Smooth muscle cell (in vitro differentiated cells): ENCODE measurements around the gene LEMD2. TPM values are rescaled to one million over a fixed set of nuclear protein-coding genes. Genes with fewer than 3 reads are reported as not detected.

Source experiments
- DNase-seq: peaks from one replicate; lab custom pipeline; 2025; ENCODE audit not compliant: unreplicated experiment; lab: John Stamatoyannopoulos, UW
- H2AFZ ChIP-seq: fragments of 200-600 bp; sonication (generic); 2 replicates; pipeline ENCODE4 v1.6.0; 2016; ENCODE audit warnings: antibody characterized with exemption, low read depth, mild to moderate bottlenecking
- H3F3A ChIP-seq: fragments of 200-600 bp; sonication (generic); 2 replicates; pipeline ENCODE4 v1.6.0; 2017; ENCODE audit warnings: antibody characterized with exemption, low read depth
- H3K27ac ChIP-seq: fragments of 200-600 bp; sonication (generic); 2 replicates; pipeline ENCODE4 v1.5.1; 2016; ENCODE audit warnings: low read depth, mild to moderate bottlenecking
- H3K27me3 ChIP-seq: fragments of 200-600 bp; sonication (generic); 2 replicates; pipeline ENCODE4 v1.6.1; 2016; ENCODE audit warnings: low read depth, mild to moderate bottlenecking
- H3K36me3 ChIP-seq: fragments of 200-600 bp; sonication (generic); 2 replicates; pipeline ENCODE4 v1.5.1; 2016; ENCODE audit warnings: low read depth
- H3K4me1 ChIP-seq: fragments of 200-600 bp; sonication (generic); 2 replicates; pipeline ENCODE4 v1.5.1; 2016; ENCODE audit warnings: low read depth
- H3K4me2 ChIP-seq: fragments of 200-600 bp; sonication (generic); 2 replicates; pipeline ENCODE4 v1.6.0; 2016; ENCODE audit warnings: mild to moderate bottlenecking
- H3K4me3 ChIP-seq: fragments of 200-600 bp; sonication (generic); 2 replicates; pipeline ENCODE4 v1.5.1; 2016; ENCODE audit warnings: mild to moderate bottlenecking
- H3K79me2 ChIP-seq: fragments of 200-600 bp; sonication (generic); 2 replicates; pipeline ENCODE4 v1.6.0; 2016; ENCODE audit warnings: low read depth, mild to moderate bottlenecking
- H3K9ac ChIP-seq: fragments of 200-600 bp; sonication (generic); 2 replicates; pipeline ENCODE4 v1.6.0; 2016; ENCODE audit warnings: low read depth
- H3K9me3 ChIP-seq: fragments of 200-600 bp; sonication (generic); replicated peaks from 2 replicates; pipeline ENCODE4 v1.5.1; 2016; ENCODE audit warnings: low read depth
- H4K20me1 ChIP-seq: fragments of 200-600 bp; sonication (generic); 2 replicates; pipeline ENCODE4 v1.6.0; 2016; ENCODE audit warnings: low read depth
- WGBS: methylation state at CpG from one replicate; pipeline ENCODE4 v1.1.7; 2016; ENCODE audit warnings: low lambda C conversion rate; 5-methylcytosine and 5-hydroxymethylcytosine counted together
- polyA plus RNA-seq: library from polyadenylated mRNA; unstranded; fragments of >200 nt; fragmentation: Nextera tagmentation; extraction: Ambion mirVana; gene quantifications from 2 replicates; pipeline ENCODE4 v1.2.1, GENCODE V29; 2016
- total RNA-seq: library from RNA; depleted of rRNA; stranded (reverse); fragments of >200 nt; gene quantifications from 2 replicates; pipeline ENCODE4 v1.2.3, GENCODE V29; 2014
- TF ChIP-seq, protein P1 (sequence below): fragments of 200-600 bp; sonication (generic); IDR thresholded peaks from 2 replicates; pipeline ENCODE4 v1.5.1; 2017; ENCODE audit warnings: borderline replicate concordance, mild to moderate bottlenecking, antibody characterized with exemption; ENCODE audit not compliant: insufficient read depth, poor library complexity, severe bottlenecking

Gene LEMD2
- total and polyA plus RNA-seq, 2 experiments from 2014 or later, result 48.8 to 87.3 TPM

DNA sequence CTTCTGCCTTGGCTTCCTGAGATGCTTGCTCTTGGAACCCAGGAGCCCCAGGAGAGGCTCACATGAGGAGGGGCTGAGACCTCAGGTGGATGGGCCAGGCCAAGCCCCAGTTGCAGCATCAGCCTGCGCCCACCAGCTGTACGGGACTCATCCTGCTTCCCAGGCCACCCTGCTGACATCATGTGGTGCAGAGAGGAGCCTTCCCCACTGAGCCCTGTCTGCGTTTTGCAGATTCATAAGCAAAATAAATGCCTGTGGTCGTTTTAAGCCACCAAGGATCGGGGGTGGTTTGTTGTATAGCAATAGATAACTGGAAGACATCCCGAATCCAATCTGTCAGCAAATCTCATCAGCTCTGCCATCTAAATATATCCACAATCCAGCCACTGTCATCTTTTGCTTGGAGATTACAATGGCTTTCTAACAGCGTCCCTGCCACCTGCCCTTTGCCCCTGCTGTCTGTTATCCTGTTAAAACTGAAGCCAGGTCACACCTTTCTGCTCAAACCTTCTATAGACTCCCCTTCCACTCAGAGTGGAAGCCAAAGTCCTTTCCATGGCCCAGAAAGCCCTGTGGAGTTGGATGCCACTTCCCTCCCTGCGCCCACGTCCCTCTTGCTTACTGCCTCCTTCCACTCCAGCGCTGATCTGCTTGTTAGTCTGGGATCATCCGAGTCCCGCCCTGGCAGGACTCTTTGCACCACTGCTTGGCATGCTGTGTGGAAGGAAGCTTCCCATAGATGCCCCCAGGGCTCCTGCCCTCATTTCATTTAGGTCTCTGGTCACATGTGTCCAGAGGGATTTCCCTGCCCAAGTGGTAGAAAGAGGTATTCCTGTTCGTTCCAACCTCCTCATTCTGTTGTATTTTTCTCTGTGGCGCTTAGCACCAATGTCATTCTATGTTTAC lies 38.9 kb upstream of the LEMD2 start:
- H3K4me3 ChIP-seq, result no peak overlapping the region
- H3K4me1 ChIP-seq, result peaks cover 11% of the 10 kb centered on the region
- H3K79me2 ChIP-seq, result no peaks in the 10 kb centered on the region
- no peak overlapping the region for H3K9ac ChIP-seq
- H3K36me3 ChIP-seq, result no peaks in the 10 kb centered on the region
- TF ChIP-seq, protein P1, sequence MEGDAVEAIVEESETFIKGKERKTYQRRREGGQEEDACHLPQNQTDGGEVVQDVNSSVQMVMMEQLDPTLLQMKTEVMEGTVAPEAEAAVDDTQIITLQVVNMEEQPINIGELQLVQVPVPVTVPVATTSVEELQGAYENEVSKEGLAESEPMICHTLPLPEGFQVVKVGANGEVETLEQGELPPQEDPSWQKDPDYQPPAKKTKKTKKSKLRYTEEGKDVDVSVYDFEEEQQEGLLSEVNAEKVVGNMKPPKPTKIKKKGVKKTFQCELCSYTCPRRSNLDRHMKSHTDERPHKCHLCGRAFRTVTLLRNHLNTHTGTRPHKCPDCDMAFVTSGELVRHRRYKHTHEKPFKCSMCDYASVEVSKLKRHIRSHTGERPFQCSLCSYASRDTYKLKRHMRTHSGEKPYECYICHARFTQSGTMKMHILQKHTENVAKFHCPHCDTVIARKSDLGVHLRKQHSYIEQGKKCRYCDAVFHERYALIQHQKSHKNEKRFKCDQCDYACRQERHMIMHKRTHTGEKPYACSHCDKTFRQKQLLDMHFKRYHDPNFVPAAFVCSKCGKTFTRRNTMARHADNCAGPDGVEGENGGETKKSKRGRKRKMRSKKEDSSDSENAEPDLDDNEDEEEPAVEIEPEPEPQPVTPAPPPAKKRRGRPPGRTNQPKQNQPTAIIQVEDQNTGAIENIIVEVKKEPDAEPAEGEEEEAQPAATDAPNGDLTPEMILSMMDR, result no peak
- WGBS, result 68% methylated on average over 14 of the region's 14 CpGs
- no peak for DNase-seq
- H2AFZ ChIP-seq, result no peak overlapping the region
- no peaks in the 10 kb centered on the region for H3F3A ChIP-seq
- no peak overlapping the region for H3K4me2 ChIP-seq
- peaks cover 4% of the 10 kb centered on the region for H3K27me3 ChIP-seq
- no peak overlapping the region for H3K27ac ChIP-seq
- H3K9me3 ChIP-seq, result no peaks in the 10 kb centered on the region
- no peaks in the 10 kb centered on the region for H4K20me1 ChIP-seq

DNA sequence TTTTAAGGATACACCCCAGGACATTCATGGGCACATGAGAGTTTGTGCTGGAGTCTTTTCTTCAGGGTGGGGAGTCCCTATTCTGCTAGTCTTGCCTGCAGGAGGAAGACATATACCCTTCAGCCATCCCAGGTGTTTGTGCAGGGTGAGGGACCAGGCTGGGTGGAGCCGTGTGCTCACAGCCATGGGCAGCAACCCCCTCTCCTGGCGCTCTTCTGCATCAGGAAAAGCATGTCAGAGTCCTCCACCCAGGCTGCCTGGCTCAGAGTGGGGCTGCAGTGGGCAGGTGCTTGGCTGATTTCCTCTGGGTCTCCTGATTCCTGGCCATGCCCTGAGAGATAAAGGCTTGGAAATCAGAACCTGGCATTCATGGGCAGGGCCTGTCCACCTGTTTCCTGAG lies 37.6 kb upstream of the LEMD2 start:
- H3K27ac ChIP-seq, result no peak overlapping the region
- H3K9ac ChIP-seq, result no peak overlapping the region
- TF ChIP-seq, protein P1, result no peak
- H3K36me3 ChIP-seq, result no peaks in the 10 kb centered on the region
- peaks cover 11% of the 10 kb centered on the region for H3K4me1 ChIP-seq
- no peak overlapping the region for H3K4me3 ChIP-seq
- H2AFZ ChIP-seq, result no peak overlapping the region
- peaks cover 4% of the 10 kb centered on the region for H3K27me3 ChIP-seq
- no peak overlapping the region for H3K4me2 ChIP-seq
- no peaks in the 10 kb centered on the region for H3K9me3 ChIP-seq
- 91% methylated on average over 2 of the region's 2 CpGs for WGBS
- no peaks in the 10 kb centered on the region for H3F3A ChIP-seq
- H4K20me1 ChIP-seq, result no peaks in the 10 kb centered on the region
- no peak for DNase-seq
- no peaks in the 10 kb centered on the region for H3K79me2 ChIP-seq

DNA sequence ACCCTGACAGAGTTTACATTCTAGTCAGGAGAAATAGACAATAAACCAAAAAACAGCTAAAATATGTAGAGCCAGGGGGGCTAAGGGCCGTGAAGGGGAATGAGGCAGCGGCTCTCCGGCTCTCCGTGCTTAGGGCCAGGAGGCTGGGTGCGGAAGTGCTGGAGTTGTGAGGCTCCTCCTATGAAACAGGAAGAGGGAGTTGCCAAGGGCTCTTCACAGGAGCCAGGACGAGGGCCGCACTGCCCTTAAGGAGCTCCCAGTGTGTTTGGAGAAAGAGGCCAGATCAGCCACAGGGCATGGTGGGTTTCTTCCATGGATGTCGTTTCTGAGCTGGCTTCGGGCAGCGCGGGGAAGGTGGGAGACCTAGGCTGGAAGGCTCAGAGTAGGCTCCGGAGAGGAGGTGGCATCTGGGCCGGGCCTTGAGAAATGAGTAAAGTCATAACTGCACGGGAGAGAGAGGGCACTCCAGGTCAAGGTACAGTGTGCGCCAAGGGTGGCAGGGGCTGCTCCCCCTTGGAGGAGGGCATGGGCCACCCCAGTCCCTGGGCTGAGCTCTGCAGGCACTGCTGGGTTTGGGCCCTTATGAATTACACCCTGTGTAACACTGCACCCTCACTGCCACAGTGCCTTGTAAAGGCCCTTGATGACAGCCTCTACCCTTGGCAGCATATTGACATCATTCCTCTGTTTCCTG lies 35.7 kb upstream of the LEMD2 start:
- 74% methylated on average over 15 of the region's 15 CpGs for WGBS
- Histone ChIP-seq H3K4me3 (no peak overlapping the region), H3F3A (no peaks in the 10 kb centered on the region), H3K27ac (no peak overlapping the region), H3K4me2 (no peak overlapping the region), H3K4me1 (peaks cover 11% of the 10 kb centered on the region), H3K27me3 (no peaks in the 10 kb centered on the region), H3K36me3 (no peaks in the 10 kb centered on the region), H4K20me1 (no peaks in the 10 kb centered on the region), H3K9ac (no peak overlapping the region), H3K79me2 (no peaks in the 10 kb centered on the region), H3K9me3 (no peaks in the 10 kb centered on the region), H2AFZ (no peak overlapping the region)
- TF ChIP-seq, protein P1, result no peak
- DNase-seq, result no peak
